NOMO-1 treated with DMSO at 0.1 percent for 48 hours (cell line): ENCODE results near the gene IL34.
"Not testable (repeated sequence)": the region's sequence is repeated elsewhere in the genome, so short reads cannot be mapped to it uniquely, and the experiment has no call there.

Experiments
- DNase-seq: peaks from one replicate; lab custom pipeline; 2025; ENCODE audit not compliant: unreplicated experiment; lab: John Stamatoyannopoulos, UW

Gene IL34

GRCh38 chr16:70656712-70657263 is 10.4 kb downstream of the IL34 start:
- no peak for DNase-seq

- DNase-seq: no peak
Measured at GRCh38 chr16:70657956-70658355, 11.6 kb downstream of the IL34 start.

- no peak for DNase-seq
Measured at GRCh38 chr16:70658921-70659320, 12.6 kb downstream of the IL34 start.

- no peak for DNase-seq
Measured at GRCh38 chr16:70659546-70659945, 13.2 kb downstream of the IL34 start.

- DNase-seq: no peak
Measured at GRCh38 chr16:70659953-70660671, 13.8 kb downstream of the IL34 start.

- no peak for DNase-seq
Measured at GRCh38 chr16:70660672-70661350, 14.5 kb downstream of the IL34 start.

- no peak for DNase-seq
Measured at GRCh38 chr16:70661534-70661917, 15.2 kb downstream of the IL34 start.

GRCh38 chr16:70661918-70662641 is 15.7 kb downstream of the IL34 start:
- no peak for DNase-seq

- DNase-seq: no peak
Measured at GRCh38 chr16:70662991-70663523, 16.7 kb downstream of the IL34 start.

- no peak for DNase-seq
Measured at GRCh38 chr16:70663524-70664324, 17.4 kb downstream of the IL34 start.

- DNase-seq: no peak
Measured at GRCh38 chr16:70664325-70665112, 18.2 kb downstream of the IL34 start.

GRCh38 chr16:70665113-70665694 is 18.8 kb downstream of the IL34 start:
- DNase-seq: no peak

- no peak for DNase-seq
Measured at GRCh38 chr16:70665806-70666735, 19.7 kb downstream of the IL34 start.

GRCh38 chr16:70670175-70670574 is 23.8 kb downstream of the IL34 start:
- no peak for DNase-seq

GRCh38 chr16:70670938-70671337 is 24.6 kb downstream of the IL34 start:
- DNase-seq: not testable (repeated sequence)

- no peak for DNase-seq
Measured at GRCh38 chr16:70674221-70675014, 28.1 kb downstream of the IL34 start.

- DNase-seq: no peak
Measured at GRCh38 chr16:70675851-70676513, 29.6 kb downstream of the IL34 start.
